Measurements from ENCODE around the gene ADGRL4.
A peak's percentile ranks its signal among the peaks of the same experiment; 100 is the strongest.
"Not testable (repeated sequence)": the region's sequence is repeated elsewhere in the genome, so short reads cannot be mapped to it uniquely, and the experiment has no call there.

The ADGRL4 gene

DNA sequence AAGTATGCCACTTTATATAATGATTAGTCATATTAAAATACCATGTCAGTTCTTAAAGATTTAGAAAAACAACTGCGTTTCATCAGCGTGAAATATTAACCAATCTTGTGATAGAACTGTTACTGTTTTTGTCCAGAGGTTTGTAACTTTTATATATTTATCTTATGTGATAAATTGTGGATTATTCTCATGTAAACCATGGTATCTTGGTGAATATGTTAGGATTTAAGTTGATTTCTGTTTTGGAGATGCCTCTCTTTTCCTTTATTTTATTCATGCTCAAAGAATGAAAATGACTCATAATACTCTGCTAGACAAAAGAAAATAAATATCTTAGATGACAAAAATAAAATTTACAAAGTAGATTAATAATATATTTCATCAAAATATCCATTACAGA is 88.4 kb downstream of the ADGRL4 start:
- DNase-seq (ENCODE audit: low spot score): no peak

DNA sequence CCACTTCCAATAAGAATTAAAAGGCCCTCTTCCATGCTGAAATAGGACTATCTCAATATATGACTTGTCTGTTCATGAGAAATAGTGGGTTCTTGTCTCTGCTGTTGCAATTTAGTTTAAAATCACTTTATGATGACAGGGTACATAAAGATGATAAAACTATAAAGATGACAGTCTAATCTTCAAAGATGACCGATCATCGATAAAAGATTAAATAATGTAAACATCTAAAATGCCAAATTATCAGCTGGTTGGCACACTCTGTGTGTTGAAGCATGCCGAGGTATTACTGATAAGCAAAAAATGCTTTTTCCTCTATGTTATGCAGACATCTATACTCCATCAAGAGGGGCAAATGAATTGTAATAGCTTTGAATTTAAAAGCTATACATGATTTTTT is 89.5 kb downstream of the ADGRL4 start:
- no peak for DNase-seq (ENCODE audit: low spot score)

DNA sequence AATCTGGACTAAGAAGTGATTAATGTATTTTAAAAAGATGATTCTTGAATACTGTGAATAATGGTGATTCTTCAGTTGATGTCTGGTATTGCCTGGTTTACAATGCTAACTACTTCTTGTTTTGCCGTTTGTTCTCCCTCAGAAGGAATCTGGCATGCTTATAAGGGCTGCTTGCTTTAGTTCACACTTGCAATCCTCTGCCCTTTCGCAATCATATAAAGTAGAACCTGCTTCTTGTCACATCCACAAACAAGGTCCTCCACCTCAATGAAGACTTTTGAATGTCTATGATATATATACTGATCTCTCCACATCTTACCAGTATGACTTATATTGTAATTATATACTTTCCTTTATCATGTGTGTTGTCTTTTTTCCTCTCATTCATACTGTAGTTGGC is 92.6 kb downstream of the ADGRL4 start:
- no peak for DNase-seq (ENCODE audit: low spot score)

DNA sequence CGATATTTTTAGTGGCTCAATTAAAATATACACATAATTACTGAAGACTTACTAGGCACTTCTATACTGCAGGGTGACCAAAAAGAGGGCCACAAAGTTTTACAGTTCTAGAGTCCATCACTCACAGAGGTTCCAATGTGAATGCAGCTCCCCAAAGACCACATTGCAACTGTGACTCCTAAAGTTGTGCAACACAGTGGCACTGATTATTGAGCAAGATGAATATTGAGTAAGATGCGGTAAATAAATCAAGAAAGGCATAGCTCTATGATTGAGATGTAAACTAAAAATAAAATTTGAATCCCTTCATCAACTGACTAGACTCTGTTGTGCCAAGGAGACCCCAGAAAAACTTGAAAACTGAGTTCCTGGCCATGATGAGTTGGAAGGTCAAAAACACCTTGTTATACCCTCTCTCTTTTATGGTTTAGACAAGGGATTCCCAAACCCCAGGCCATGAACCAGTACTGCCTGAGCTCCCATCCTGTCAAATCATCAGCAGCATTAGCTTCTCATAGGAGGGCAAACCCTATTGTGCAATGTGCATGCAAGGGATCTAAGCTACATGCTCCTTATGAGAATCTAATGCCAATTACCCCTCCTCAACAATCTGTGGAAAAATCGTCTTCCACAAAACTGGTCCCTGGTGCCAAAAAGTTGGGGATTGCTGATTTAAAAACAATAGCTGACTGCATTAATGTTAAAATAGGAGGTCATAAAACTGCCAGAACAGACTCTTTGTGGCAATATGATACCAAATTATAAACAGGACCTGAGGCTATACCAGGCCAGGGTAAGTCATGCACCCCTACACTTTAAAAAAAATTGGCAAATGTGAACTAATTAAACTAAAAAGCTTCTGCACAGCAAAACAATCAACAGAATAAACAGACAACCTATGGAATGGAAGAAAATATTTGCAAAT is 94.3 kb downstream of the ADGRL4 start:
- DNase-seq (ENCODE audit: low spot score): no peak

DNA sequence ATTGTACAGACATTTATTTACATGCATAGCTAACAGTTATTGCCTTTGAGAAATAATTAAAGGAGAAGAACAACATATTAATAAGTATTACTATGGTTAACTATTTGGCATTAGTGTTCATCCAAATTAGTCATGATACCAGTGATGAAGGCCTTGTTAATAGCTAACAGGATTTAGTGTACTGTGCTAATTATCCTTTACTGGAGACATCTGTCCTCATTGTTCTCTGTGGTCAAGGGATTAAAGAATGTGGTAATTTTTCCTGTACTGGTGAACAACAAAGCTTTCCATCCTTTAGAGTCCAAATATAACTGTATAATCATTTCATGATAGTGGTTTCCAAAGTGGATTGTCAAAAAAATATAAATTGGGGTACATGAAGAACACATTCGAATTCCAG is 103.9 kb downstream of the ADGRL4 start:
- no peak for DNase-seq (ENCODE audit: low spot score)

DNA sequence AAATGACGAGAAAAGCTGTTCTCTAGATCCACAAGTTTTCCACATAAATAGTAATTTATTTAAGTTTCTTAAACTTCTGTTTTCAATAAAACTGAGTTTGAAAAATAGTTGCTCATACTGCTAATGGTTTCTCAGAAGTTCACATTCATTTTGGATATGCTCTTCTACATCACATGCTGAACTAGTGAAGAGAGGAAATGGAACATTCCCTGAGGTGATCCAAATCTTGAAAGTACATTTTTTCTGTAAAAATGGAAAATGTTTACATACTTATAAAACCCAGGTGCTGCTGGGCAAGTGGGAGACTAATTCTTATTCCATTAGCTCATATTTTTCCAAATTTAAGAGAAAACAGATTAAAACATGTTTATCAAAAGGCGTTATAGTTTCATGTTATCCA is 111.7 kb downstream of the ADGRL4 start:
- DNase-seq (ENCODE audit: low spot score): no peak

DNA sequence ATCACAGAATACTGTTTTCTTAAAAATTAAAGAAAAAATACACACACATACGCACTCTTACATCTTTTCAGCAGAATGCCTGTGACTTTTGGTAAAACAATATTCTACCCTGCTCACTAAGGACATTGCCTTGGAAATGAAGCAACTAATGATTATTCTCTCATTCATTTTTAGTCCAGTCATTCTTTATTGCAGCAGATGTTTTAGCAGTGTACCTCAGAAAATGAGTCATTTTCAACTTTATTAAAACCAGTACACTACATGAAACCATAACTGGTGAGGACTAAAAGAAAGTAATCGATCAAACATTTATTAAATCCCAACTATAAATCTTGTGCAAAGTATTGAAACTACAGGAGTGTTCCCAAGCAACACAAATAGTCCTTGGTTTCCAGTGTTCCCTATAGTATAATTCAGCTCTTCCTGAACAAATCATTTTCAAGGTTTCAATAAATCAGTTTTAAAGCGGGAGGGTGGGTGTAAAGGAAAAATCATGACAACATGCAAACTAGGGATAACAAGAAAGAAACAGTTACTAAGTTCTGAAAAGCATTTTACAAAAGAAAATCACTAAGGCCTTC is 114.2 kb downstream of the ADGRL4 start:
- DNase-seq (ENCODE audit: low spot score): no peak

DNA sequence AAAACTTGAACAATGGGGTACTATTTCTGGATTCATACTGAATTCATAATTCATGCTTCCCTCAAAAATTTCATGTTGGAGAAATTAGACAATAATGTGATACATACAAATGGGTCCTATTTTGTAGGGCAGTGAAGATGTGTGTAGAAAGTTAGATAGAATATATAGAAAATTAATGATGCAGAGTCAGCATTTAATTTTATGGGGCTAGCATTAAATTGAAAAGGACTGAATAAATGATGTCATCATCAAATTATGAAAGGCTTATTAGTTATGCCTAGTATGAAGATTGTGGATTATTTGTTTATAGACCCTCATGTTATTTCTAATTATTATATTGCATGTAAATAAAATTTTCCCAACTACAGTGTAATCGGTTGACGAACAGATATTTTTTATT is 119.1 kb downstream of the ADGRL4 start:
- no peak for DNase-seq (ENCODE audit: low spot score)

DNA sequence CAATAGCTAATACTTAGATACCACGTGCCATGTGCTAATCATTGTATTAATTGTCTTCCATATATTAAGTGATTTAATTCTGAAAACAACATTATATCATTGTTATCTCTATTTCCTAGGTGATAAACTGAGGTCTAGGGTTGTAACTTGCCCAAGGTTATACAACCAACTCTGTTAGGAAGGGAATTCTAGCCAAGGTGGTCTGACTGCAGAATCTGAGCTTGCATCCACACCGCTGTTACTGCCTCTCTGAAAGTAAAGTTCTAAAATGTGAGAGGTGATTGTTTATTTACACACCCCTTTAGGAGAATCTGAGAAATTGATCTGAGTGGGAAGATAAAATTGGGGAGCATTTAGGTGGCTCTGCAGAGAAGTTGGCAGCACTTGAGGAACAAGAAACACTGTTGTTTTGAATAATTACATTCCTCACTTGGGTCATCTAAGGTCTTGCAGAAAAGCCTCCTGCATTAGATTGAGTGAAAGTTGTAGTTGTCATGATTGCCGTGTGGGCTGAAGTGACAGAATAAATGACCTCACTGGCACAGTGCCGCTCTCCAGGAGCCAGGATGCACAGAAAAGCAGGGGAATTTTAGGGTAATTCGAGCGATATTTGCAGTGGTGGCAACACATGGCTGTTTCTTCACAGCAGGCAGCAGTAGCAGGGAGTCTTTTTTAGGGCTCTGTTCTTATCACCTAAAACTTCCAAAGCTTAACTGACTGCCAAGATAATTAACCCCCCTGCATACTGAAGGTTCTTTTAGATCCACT is 121.7 kb downstream of the ADGRL4 start:
- DNase-seq (ENCODE audit: low spot score): peak; percentile 8

DNA sequence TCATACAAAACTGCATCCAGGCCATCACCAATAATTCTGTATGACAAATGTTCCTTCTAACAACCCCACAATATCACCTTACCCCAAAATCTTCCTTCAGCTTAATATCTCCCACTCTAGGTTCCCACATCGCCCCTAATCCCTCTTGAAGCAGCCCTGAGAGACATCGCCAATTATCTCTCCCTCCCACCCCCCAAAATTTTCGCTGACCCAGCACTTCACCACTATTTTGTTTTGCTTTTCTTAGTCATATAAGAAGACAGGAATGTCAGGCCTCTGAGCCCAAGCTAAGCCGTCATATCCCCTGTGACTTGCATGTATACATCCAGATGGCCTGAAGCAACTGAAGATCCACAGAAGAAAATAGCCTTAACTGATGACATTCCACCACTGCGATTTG is 126.3 kb downstream of the ADGRL4 start:
- DNase-seq (ENCODE audit: low spot score): no peak

DNA sequence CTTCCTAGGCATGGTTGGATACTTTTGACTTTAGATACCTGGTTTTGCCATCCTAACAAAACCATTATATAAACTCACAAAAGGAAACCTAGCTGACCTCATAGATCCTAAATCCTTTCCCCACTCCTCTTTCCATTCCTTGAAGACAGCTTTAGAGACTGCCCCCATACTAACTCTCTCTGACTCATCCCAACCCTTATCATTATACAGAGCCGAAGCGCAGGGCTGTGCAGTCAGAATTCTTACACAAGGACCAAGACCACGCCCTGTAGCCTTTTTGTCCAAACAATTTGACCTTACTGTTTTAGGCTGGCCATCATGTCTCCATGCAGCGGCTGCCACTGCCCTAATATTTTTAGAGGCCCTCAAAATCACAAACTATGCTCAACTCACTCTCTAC is 130.5 kb downstream of the ADGRL4 start:
- not testable (repeated sequence) for DNase-seq (ENCODE audit: low spot score)

DNA sequence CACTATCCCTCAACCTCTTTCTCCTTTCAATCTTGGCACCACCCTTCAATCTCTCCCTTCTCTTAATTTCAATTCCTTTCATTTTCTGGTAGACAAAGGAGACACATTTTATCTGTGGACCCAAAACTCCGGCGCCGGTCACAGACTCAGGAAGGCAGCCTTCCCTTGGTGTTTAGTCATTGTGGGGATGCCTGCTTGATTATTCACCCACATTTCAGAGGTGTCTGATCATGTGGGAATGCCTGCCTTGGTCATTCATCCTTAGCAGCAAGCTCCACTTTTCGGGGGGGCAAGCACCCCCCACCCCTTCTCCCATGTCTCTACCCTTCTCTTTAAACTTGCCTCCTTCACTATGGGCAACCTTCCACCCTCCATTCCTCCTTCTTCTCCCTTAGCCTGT is 133.7 kb downstream of the ADGRL4 start:
- DNase-seq (ENCODE audit: low spot score): not testable (repeated sequence)

DNA sequence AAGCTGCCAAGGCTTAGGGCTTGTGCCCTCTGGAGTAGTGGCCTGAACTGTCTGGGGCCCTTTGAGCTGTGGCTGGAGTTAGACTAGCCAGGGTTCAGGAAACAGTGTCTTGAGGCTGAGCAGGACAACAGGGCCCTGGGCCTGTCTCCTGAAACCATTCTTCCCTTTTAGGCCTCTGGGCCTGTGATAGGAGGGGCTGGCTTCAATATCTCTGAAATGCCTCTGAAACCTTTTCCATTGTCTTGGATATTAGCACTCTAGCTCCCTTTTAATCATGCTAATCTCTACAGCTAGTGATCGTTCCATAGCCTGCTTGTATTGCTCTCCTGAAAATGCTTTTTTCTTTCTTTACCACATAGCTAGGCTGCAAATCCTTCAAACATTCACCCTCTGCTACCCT is 135.3 kb downstream of the ADGRL4 start:
- no peak for DNase-seq (ENCODE audit: low spot score)

DNA sequence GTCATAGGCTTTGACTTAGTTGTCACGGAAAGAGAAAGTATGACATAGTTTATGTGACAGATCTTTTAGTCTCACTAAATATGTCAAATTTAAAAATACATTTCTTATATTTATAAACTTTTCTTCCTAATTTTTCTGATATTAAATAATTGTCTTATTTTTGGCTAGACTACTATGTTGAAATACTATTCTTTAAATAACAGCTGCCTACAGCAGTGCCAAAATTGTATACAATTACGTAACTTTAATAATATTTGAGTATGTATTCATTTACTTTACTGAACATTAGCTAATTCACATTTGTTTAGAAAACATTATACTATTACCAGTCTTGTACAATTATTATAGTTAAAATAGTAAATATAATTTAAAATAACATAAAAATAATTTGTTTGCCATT is 137.4 kb downstream of the ADGRL4 start:
- DNase-seq (ENCODE audit: low spot score): no peak

DNA sequence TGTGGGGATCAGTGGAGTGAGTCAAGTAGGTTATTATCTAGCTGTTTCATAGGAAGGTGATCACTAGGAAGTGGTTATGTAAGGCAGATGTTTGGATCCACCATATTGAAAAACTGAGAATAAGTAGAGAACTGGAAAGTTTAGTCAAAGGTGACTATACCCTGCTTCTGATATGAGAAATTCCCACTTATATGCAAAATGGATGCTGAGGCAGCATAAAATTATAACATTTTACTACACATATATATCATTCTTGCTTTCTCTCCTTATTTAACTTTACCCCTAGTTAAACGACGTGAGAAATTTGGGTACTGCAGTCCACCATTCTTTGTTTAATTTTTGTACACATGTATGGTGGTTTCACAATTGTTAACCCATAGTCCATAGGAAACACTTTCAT is 142.4 kb downstream of the ADGRL4 start:
- DNase-seq (ENCODE audit: low spot score): no peak

DNA sequence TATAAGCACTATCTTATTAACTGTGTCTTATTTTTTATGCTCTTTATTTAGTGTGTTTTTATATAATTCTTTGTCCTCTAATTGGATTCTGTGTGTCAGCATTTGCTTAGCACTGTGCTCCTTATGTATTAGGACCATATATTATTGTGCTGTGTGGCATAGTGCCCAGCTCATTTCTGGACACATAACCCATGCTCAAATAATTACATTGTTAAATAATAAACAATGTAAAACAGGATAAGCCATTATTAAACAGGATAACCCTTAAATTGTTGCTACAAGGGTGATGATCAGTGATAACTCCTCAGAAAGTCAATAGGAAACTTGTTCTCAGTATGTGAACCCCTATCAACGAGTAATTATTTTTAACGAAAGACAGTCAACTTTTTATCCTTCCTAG is 150.4 kb downstream of the ADGRL4 start:
- no peak for DNase-seq (ENCODE audit: low spot score)

DNA sequence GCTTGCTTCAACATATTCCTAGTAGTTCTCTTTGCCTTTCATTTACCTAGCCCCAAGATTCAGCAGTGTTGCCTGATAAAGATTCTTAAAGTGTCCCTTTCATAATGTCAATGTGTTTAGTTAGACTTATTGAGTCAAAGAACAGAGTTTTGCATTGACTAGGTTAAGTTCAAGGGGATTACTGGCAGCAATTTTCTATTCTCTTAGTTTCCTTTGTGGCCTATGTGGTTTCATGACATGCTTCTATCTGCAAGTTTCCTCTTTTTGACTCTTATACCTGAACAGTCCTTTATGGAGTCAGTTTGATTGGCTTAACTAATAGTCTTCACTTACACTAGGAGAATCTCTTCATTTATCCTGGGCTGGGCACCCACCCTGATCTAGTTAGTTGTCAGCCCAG is 151.3 kb downstream of the ADGRL4 start:
- DNase-seq (ENCODE audit: low spot score): no peak

DNA sequence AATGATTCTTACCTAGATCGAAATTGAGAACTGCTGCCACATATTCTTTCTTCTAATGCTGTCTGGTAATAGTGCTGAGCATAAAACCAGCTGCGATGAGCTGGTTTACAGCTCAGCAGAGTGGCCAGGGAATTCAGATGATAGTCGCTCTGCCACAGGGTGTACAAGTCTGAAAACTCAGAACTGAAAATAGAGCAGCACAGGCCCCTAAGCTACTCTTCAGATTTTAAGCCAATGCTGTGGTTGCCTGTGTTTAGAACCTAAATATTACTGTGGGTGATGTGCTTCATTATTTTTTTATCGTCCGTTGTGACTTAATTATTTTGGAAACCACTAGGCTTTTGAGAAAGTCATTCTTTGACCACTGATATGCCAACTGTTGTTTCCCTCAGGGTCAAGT is 152.0 kb downstream of the ADGRL4 start:
- no peak for DNase-seq (ENCODE audit: low spot score)

DNA sequence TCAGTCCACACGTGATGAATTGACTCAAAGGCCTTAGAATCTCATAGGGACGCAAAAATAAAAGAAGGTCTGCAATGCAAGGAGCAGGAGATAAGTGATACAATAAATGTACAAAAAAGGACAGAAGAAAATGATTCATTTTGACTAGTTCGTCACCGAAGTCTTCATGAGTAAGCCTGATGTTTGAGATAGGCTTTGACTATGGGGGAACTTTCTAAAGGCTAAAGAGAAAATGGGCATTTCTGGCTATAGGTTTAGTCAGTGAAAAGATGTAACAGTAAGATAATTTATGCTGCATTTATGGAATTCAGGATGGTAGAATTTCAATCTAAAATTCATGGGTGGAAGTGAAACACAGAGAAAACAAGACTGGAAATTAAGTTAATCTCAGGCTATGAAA is 163.0 kb downstream of the ADGRL4 start:
- no peak for DNase-seq (ENCODE audit: low spot score)

DNA sequence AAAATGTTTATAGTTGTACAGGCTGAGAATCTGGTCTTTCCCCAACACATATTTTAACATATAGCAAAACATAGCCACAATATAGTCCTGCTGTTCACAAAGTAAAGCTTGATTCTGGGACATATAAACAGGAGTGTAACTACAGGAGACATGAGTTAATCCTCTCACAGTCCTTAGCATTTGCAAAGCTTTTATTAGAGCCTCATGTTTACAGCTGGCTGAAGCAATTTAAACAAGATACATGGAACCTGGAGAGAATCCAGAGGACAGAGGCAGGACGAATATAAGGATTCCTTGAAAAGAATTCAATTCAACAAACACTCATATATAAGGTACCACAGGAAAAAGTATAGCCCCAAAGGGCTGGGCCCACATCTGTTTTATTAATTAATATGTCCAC is 163.4 kb downstream of the ADGRL4 start:
- DNase-seq (ENCODE audit: low spot score): no peak

DNA sequence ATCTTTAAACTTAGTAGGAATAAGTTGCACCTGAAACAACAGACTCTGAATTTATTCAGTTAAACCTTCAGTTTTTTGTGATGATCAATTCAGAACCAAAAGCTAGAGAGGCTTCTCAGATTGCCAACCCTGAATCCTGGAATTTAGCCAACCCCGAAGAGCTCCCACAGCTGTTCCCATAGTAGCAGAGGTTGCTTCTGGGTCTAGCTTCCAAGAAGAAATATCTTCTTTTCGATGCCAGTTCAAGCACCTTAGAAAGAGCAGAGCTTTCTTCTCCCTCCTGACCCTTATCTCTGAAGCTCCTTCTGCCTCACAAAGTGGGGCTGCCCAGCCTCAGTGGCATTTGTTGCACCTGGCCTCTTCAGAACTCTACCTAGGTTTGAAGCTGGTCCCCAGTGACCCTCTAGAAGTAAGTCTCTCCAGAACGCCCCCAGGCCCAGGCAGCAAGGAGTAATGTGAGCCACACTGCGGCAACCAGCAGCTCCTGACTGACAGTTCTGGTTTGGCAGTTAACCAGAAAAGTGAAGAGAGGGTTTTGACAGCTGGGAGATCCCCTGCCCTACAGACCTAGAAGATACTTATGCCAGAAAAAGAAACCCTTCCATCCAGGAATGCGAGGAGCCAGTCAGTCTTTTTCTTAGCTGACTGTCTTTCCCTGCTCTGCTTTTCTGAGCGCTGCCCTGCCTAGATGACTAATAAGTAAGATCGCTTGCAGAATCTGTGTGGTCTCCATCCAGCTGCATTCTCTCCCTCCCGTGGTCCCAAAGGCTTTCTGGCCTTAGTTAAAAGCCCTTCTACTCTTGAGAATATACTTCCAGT is 165.9 kb downstream of the ADGRL4 start:
- DNase-seq (ENCODE audit: low spot score): peak; percentile 31
